ENCODE results near the gene MS4A15. TPM values are rescaled to one million over a fixed set of nuclear protein-coding genes. Genes with fewer than 3 reads are reported as not detected.

MS4A15 gene
- total RNA-seq, result not detected in 2 replicates

GRCh38 chr11:60756307-60757032 lies at the start of gene MS4A15:
Gene MS4A15 (plus strand): TSS chr11:60756867. CDS start chr11:60763734, 6,867 bp downstream.

GRCh38 chr11:60724420-60724819 lies 32.2 kb upstream of the MS4A15 start, which contains the start of gene MS4A18:
Gene MS4A18 (plus strand): TSS chr11:60724720.

GRCh38 chr11:60785136-60785535 lies 28.5 kb downstream of the MS4A15 start, which contains the start of gene MS4A10:
Gene MS4A10 (plus strand): TSS chr11:60785333. CDS start chr11:60790336, 5,003 bp downstream.

Other genes starting within 250 kb of the MS4A15 start
- not detected in 2 replicates for gene MS4A13, start 241.5 kb upstream of the MS4A15 start, total RNA-seq
- not detected in 2 replicates for gene MS4A8, start 57.3 kb upstream of the MS4A15 start, total RNA-seq
- not detected in 2 replicates for gene MS4A18, start 32.1 kb upstream of the MS4A15 start, total RNA-seq
- gene MS4A10, start 28.5 kb downstream of the MS4A15 start, total RNA-seq, result not detected in 2 replicates
- gene CCDC86, start 85.2 kb downstream of the MS4A15 start, total RNA-seq, result 23.6 and 31.4 TPM in 2 replicates
- gene PTGDR2, start 99.1 kb downstream of the MS4A15 start, total RNA-seq, result 2.5 and 6.8 TPM in 2 replicates
- gene ZP1, start 110.7 kb downstream of the MS4A15 start, total RNA-seq, result 1.6 and 3.1 TPM in 2 replicates
- 80.9 and 82.1 TPM in 2 replicates for gene PRPF19, start 149.7 kb downstream of the MS4A15 start, total RNA-seq
- gene TMEM109, start 157.3 kb downstream of the MS4A15 start, total RNA-seq, result 69.9 and 76.4 TPM in 2 replicates
- gene TMEM132A, start 167.6 kb downstream of the MS4A15 start, total RNA-seq, result 127 and 158 TPM in 2 replicates
- 8.5 and 9.2 TPM in 2 replicates for gene SLC15A3, start 195.3 kb downstream of the MS4A15 start, total RNA-seq
- gene CD6, start 214.8 kb downstream of the MS4A15 start, total RNA-seq, result not detected in 2 replicates

Measured in epithelial cell of alveolus of lung (primary cell).